MM.1S (cell line): ENCODE data around the gene NEK11.

Experiments
- DNase-seq: peaks from one replicate; pipeline ENCODE4 v3.0.0-alpha.2; 2015
- H2AFZ ChIP-seq: fragments of 300-600 bp; sonication (generic); 2 replicates; pipeline ENCODE4 v1.6.0; 2016; ENCODE audit warnings: antibody characterized with exemption, low read length
- H3F3A ChIP-seq: fragments of 300-600 bp; sonication (generic); 2 replicates; pipeline ENCODE4 v1.6.1; 2016; ENCODE audit warnings: mild to moderate bottlenecking, antibody characterized with exemption, low read length, moderate library complexity, mixed read lengths; ENCODE audit not compliant: insufficient read depth
- H3K27ac ChIP-seq: fragments of 300-600 bp; sonication (generic); 2 replicates; pipeline ENCODE4 v1.5.1; 2016; ENCODE audit warnings: mild to moderate bottlenecking, low read length
- H3K27me3 ChIP-seq: fragments of 300-600 bp; sonication (generic); replicated peaks from 2 replicates; pipeline ENCODE4 v1.6.0; 2016; ENCODE audit warnings: low read length; ENCODE audit not compliant: insufficient read depth
- H3K36me3 ChIP-seq: fragments of 300-600 bp; sonication (generic); replicated peaks from 2 replicates; pipeline ENCODE4 v1.6.1; 2016; ENCODE audit warnings: mild to moderate bottlenecking, low read length, mixed read lengths; ENCODE audit not compliant: insufficient read depth
- H3K4me1 ChIP-seq: fragments of 300-600 bp; sonication (generic); 2 replicates; pipeline ENCODE4 v1.6.1; 2016; ENCODE audit warnings: low read length, mixed read lengths
- H3K4me2 ChIP-seq: fragments of 300-600 bp; sonication (generic); 2 replicates; pipeline ENCODE4 v1.6.0; 2016; ENCODE audit warnings: low read depth, low read length
- H3K4me3 ChIP-seq: fragments of 300-600 bp; sonication (generic); 2 replicates; pipeline ENCODE4 v1.5.1; 2016; ENCODE audit warnings: low read length, mixed read lengths
- H3K79me2 ChIP-seq: fragments of 300-600 bp; sonication (generic); 2 replicates; pipeline ENCODE4 v1.6.1; 2016; ENCODE audit warnings: mixed run types, low read length, mixed read lengths
- H3K9ac ChIP-seq: fragments of 300-600 bp; sonication (generic); 2 replicates; pipeline ENCODE4 v1.6.1; 2016; ENCODE audit warnings: low read length, mixed read lengths
- H3K9me2 ChIP-seq: fragments of 300-600 bp; sonication (generic); replicated peaks from 2 replicates; pipeline ENCODE4 v1.6.1; 2016; ENCODE audit warnings: mild to moderate bottlenecking, low read length, mixed read lengths; ENCODE audit not compliant: insufficient read depth
- H3K9me3 ChIP-seq: fragments of 300-600 bp; sonication (generic); replicated peaks from 2 replicates; pipeline ENCODE4 v1.6.1; 2016; ENCODE audit warnings: mild to moderate bottlenecking, low read length, mixed read lengths; ENCODE audit not compliant: insufficient read depth
- H4K20me1 ChIP-seq: fragments of 300-600 bp; sonication (generic); 2 replicates; pipeline ENCODE4 v1.6.1; 2016; ENCODE audit warnings: mild to moderate bottlenecking, low read length, moderate library complexity, mixed read lengths; ENCODE audit not compliant: insufficient read depth
- CTCF ChIP-seq: fragments of 300-600 bp; sonication (generic); IDR thresholded peaks from 2 replicates; pipeline ENCODE4 v1.5.1; 2016; ENCODE audit warnings: antibody characterized with exemption, low read length, mixed read lengths
- EZH2 ChIP-seq: fragments of 300-600 bp; sonication (generic); optimal IDR thresholded peaks from 2 replicates; pipeline ENCODE3; 2017; ENCODE audit warnings: low read depth, mild to moderate bottlenecking, antibody characterized with exemption, low read length, mixed read lengths
- EZH2phosphoT487 ChIP-seq: fragments of 300-600 bp; sonication (generic); IDR thresholded peaks from 2 replicates; pipeline ENCODE4 v1.6.1; 2018; ENCODE audit warnings: antibody characterized with exemption, low read length

Gene NEK11

GRCh38 chr3:131231710-131232389 lies 205.2 kb downstream of the NEK11 start:
- H3K4me2 ChIP-seq, result no peak overlapping the region
- no peak for DNase-seq

GRCh38 chr3:131232711-131233267 lies 206.1 kb downstream of the NEK11 start:
- Histone ChIP-seq H3K4me1 (no peaks in the 10 kb centered on the region), H3K9me3 (no peaks in the 10 kb centered on the region), H2AFZ (no peak overlapping the region), H3K36me3 (no peaks in the 10 kb centered on the region), H3F3A (no peaks in the 10 kb centered on the region), H3K9ac (no peak overlapping the region), H3K27me3 (no peaks in the 10 kb centered on the region), H3K79me2 (no peaks in the 10 kb centered on the region), H3K4me2 (no peak overlapping the region), H3K9me2 (no peaks in the 10 kb centered on the region), H3K27ac (no peak overlapping the region), H3K4me3 (no peak overlapping the region), H4K20me1 (no peaks in the 10 kb centered on the region)
- DNase-seq, result no peak
- no peak for TF ChIP-seq EZH2phosphoT487
- TF ChIP-seq EZH2, result no peak
- TF ChIP-seq CTCF, result no peak

More at GRCh38 chr3:131231710-131232389, 205.2 kb downstream of the NEK11 start:
- Histone ChIP-seq H3F3A (no peaks in the 10 kb centered on the region), H3K9me2 (no peaks in the 10 kb centered on the region), H3K79me2 (no peaks in the 10 kb centered on the region), H2AFZ (no peak overlapping the region), H3K9me3 (no peaks in the 10 kb centered on the region), H3K9ac (no peak overlapping the region), H3K4me1 (no peaks in the 10 kb centered on the region), H3K27ac (no peak overlapping the region), H3K36me3 (no peaks in the 10 kb centered on the region), H3K27me3 (no peaks in the 10 kb centered on the region), H4K20me1 (no peaks in the 10 kb centered on the region), H3K4me3 (no peak overlapping the region)
- no peak for TF ChIP-seq EZH2
- no peak; the same call in 1 of the 2 replicates for TF ChIP-seq CTCF
- TF ChIP-seq EZH2phosphoT487, result no peak

GRCh38 chr3:131233900-131234668 lies 207.4 kb downstream of the NEK11 start:
- Histone ChIP-seq H3K4me3 (no peak overlapping the region), H3K4me2 (no peak overlapping the region), H3K27ac (no peak overlapping the region), H3K27me3 (no peaks in the 10 kb centered on the region), H4K20me1 (no peaks in the 10 kb centered on the region), H3K9ac (no peak overlapping the region), H3F3A (no peaks in the 10 kb centered on the region), H3K4me1 (no peaks in the 10 kb centered on the region), H2AFZ (no peak overlapping the region), H3K9me2 (no peaks in the 10 kb centered on the region), H3K9me3 (no peaks in the 10 kb centered on the region), H3K79me2 (no peaks in the 10 kb centered on the region), H3K36me3 (no peaks in the 10 kb centered on the region)
- no peak for TF ChIP-seq CTCF
- TF ChIP-seq EZH2, result no peak
- TF ChIP-seq EZH2phosphoT487, result no peak
- no peak for DNase-seq
